Effector CD4-positive, alpha-beta T cell (primary cell): Measurements from ENCODE around the gene TRIP13.
"Not testable (repeated sequence)": the region's sequence is repeated elsewhere in the genome, so short reads cannot be mapped to it uniquely, and the experiment has no call there.

Source experiments
- DNase-seq: peaks from one replicate; pipeline ENCODE4 v3.0.0-alpha.2; 2020

Gene TRIP13

GRCh38 chr5:939368-939767 lies 46.7 kb downstream of the TRIP13 start:
- DNase-seq = no peak

GRCh38 chr5:940741-941140 lies 48.1 kb downstream of the TRIP13 start:
- not testable (repeated sequence) for DNase-seq

GRCh38 chr5:943201-943917 lies 50.7 kb downstream of the TRIP13 start:
- no peak for DNase-seq

- no peak for DNase-seq
Observed at GRCh38 chr5:943918-944620, 51.4 kb downstream of the TRIP13 start.

- DNase-seq = no peak
Observed at GRCh38 chr5:944621-944927, 51.9 kb downstream of the TRIP13 start.

- DNase-seq = no peak
Observed at GRCh38 chr5:944992-945685, 52.5 kb downstream of the TRIP13 start.

GRCh38 chr5:945691-946551 lies 53.2 kb downstream of the TRIP13 start:
- no peak for DNase-seq

- DNase-seq = no peak
Observed at GRCh38 chr5:946720-947625, 54.3 kb downstream of the TRIP13 start.

GRCh38 chr5:947626-948471 lies 55.2 kb downstream of the TRIP13 start:
- no peak for DNase-seq

GRCh38 chr5:948472-949274 lies 56.0 kb downstream of the TRIP13 start:
- DNase-seq = no peak

- DNase-seq = no peak
Observed at GRCh38 chr5:949275-949543, 56.5 kb downstream of the TRIP13 start.

GRCh38 chr5:949815-950560 lies 57.3 kb downstream of the TRIP13 start:
- DNase-seq = no peak

- no peak for DNase-seq
Observed at GRCh38 chr5:951940-952596, 59.4 kb downstream of the TRIP13 start.

GRCh38 chr5:952597-953271 lies 60.0 kb downstream of the TRIP13 start:
- no peak for DNase-seq

GRCh38 chr5:953535-954449 lies 61.1 kb downstream of the TRIP13 start:
- DNase-seq = no peak

- DNase-seq = no peak
Observed at GRCh38 chr5:955886-956761, 63.4 kb downstream of the TRIP13 start.
